T-helper 1 cell treated with Interleukin-12 subunit alpha and Interleukin-12 subunit beta and Interleukin-4 antibody, amounts not matched to agents 30 μg/mL and 1 μg/mL, for 36 hours (primary cell): ENCODE results near the gene TOMM7.
"Not testable (repeated sequence)": the region's sequence is repeated elsewhere in the genome, so short reads cannot be mapped to it uniquely, and the experiment has no call there.

Experiments used
- H3K27ac Mint-ChIP-seq: one replicate; pipeline ENCODE4 v1.8.0; 2021; ENCODE audit warnings: mild to moderate bottlenecking, mixed read lengths
- H3K27me3 Mint-ChIP-seq: one replicate; pipeline ENCODE4 v1.8.0; 2021; ENCODE audit warnings: low read depth, mixed read lengths
- H3K36me3 Mint-ChIP-seq: one replicate; pipeline ENCODE4 v1.8.0; 2021; ENCODE audit warnings: low read depth, mixed read lengths
- H3K4me1 Mint-ChIP-seq: one replicate; pipeline ENCODE4 v1.8.0; 2021; ENCODE audit warnings: low read depth, mixed read lengths
- H3K4me3 Mint-ChIP-seq: one replicate; pipeline ENCODE4 v1.8.0; 2021; ENCODE audit warnings: mild to moderate bottlenecking, moderate library complexity, mixed read lengths
- H3K9me3 Mint-ChIP-seq: one replicate; pipeline ENCODE4 v1.8.0; 2021; ENCODE audit warnings: mixed read lengths

Gene TOMM7

GRCh38 chr7:22791204-22792158 lies 31.2 kb downstream of the TOMM7 start:
- no peak overlapping the region for H3K27ac Mint-ChIP-seq
- H3K36me3 Mint-ChIP-seq = no peaks in the 10 kb centered on the region

GRCh38 chr7:22790640-22791039 lies 32.0 kb downstream of the TOMM7 start:
- H3K4me3 Mint-ChIP-seq, H3K36me3 Mint-ChIP-seq, H3K9me3 Mint-ChIP-seq, H3K4me1 Mint-ChIP-seq, H3K27ac Mint-ChIP-seq: not testable (repeated sequence)
- H3K27me3 Mint-ChIP-seq = peaks cover 15% of the 10 kb centered on the region

More at GRCh38 chr7:22791204-22792158, 31.2 kb downstream of the TOMM7 start:
- Mint-ChIP-seq H3K4me1 (no peaks in the 10 kb centered on the region), H3K4me3 (no peak overlapping the region), H3K27me3 (peaks cover 15% of the 10 kb centered on the region), H3K9me3 (no peaks in the 10 kb centered on the region)

GRCh38 chr7:22787951-22788350 lies 34.7 kb downstream of the TOMM7 start:
- H3K36me3 Mint-ChIP-seq = no peaks in the 10 kb centered on the region
- H3K4me3 Mint-ChIP-seq = no peak overlapping the region
- peaks cover 9% of the 10 kb centered on the region for H3K27me3 Mint-ChIP-seq
- H3K27ac Mint-ChIP-seq = no peak overlapping the region
- H3K9me3 Mint-ChIP-seq = no peaks in the 10 kb centered on the region
- no peaks in the 10 kb centered on the region for H3K4me1 Mint-ChIP-seq

GRCh38 chr7:22786290-22786932 lies 36.2 kb downstream of the TOMM7 start:
- Mint-ChIP-seq H3K27me3 (peaks cover 7% of the 10 kb centered on the region), H3K36me3 (no peaks in the 10 kb centered on the region), H3K4me1 (no peaks in the 10 kb centered on the region), H3K4me3 (no peak overlapping the region), H3K27ac (no peak overlapping the region), H3K9me3 (no peaks in the 10 kb centered on the region)

GRCh38 chr7:22784346-22784745 lies 38.3 kb downstream of the TOMM7 start:
- H3K36me3 Mint-ChIP-seq = no peaks in the 10 kb centered on the region
- H3K27me3 Mint-ChIP-seq = peaks cover 9% of the 10 kb centered on the region
- H3K4me3 Mint-ChIP-seq = no peak overlapping the region
- H3K9me3 Mint-ChIP-seq = no peaks in the 10 kb centered on the region
- H3K4me1 Mint-ChIP-seq = no peaks in the 10 kb centered on the region
- H3K27ac Mint-ChIP-seq = no peak overlapping the region

- no peaks in the 10 kb centered on the region for H3K9me3 Mint-ChIP-seq
- no peaks in the 10 kb centered on the region for H3K36me3 Mint-ChIP-seq
- no peak overlapping the region for H3K4me3 Mint-ChIP-seq
- H3K27me3 Mint-ChIP-seq = peaks cover 11% of the 10 kb centered on the region
- H3K4me1 Mint-ChIP-seq = no peaks in the 10 kb centered on the region
- H3K27ac Mint-ChIP-seq = no peak overlapping the region
Measured at GRCh38 chr7:22783421-22783820, 39.2 kb downstream of the TOMM7 start.

- Mint-ChIP-seq H3K27ac (no peak overlapping the region), H3K4me1 (no peaks in the 10 kb centered on the region), H3K4me3 (no peak overlapping the region), H3K36me3 (no peaks in the 10 kb centered on the region), H3K9me3 (no peaks in the 10 kb centered on the region), H3K27me3 (peaks cover 14% of the 10 kb centered on the region)
Measured at GRCh38 chr7:22782616-22783232, 39.9 kb downstream of the TOMM7 start.

GRCh38 chr7:22781230-22781711 lies 41.4 kb downstream of the TOMM7 start:
- Mint-ChIP-seq H3K27me3 (peaks cover 16% of the 10 kb centered on the region), H3K36me3 (no peaks in the 10 kb centered on the region), H3K4me3 (no peak overlapping the region), H3K27ac (no peak overlapping the region), H3K9me3 (no peaks in the 10 kb centered on the region), H3K4me1 (no peaks in the 10 kb centered on the region)

- H3K36me3 Mint-ChIP-seq, H3K9me3 Mint-ChIP-seq, H3K4me1 Mint-ChIP-seq, H3K4me3 Mint-ChIP-seq, H3K27ac Mint-ChIP-seq: not testable (repeated sequence)
- H3K27me3 Mint-ChIP-seq = peaks cover 26% of the 10 kb centered on the region
Measured at GRCh38 chr7:22779730-22780323, 42.8 kb downstream of the TOMM7 start.

GRCh38 chr7:22776964-22777363 lies 45.7 kb downstream of the TOMM7 start:
- Mint-ChIP-seq H3K4me1 (no peaks in the 10 kb centered on the region), H3K27ac (no peak overlapping the region), H3K4me3 (no peak overlapping the region), H3K36me3 (no peaks in the 10 kb centered on the region), H3K9me3 (no peaks in the 10 kb centered on the region), H3K27me3 (peaks cover 28% of the 10 kb centered on the region)

GRCh38 chr7:22772885-22773284 lies 49.8 kb downstream of the TOMM7 start:
- Mint-ChIP-seq H3K4me3 (no peak overlapping the region), H3K9me3 (no peaks in the 10 kb centered on the region), H3K36me3 (no peaks in the 10 kb centered on the region), H3K27me3 (peaks cover 32% of the 10 kb centered on the region), H3K27ac (no peak overlapping the region), H3K4me1 (no peaks in the 10 kb centered on the region)

GRCh38 chr7:22771872-22772228 lies 50.8 kb downstream of the TOMM7 start:
- Mint-ChIP-seq H3K4me3 (no peak overlapping the region), H3K27me3 (peaks cover 38% of the 10 kb centered on the region), H3K36me3 (no peaks in the 10 kb centered on the region), H3K27ac (no peak overlapping the region), H3K9me3 (no peaks in the 10 kb centered on the region), H3K4me1 (no peaks in the 10 kb centered on the region)

GRCh38 chr7:22771194-22771871 lies 51.3 kb downstream of the TOMM7 start:
- Mint-ChIP-seq H3K4me3 (no peak overlapping the region), H3K27ac (no peak overlapping the region), H3K9me3 (no peaks in the 10 kb centered on the region), H3K27me3 (peaks cover 39% of the 10 kb centered on the region), H3K4me1 (no peaks in the 10 kb centered on the region), H3K36me3 (no peaks in the 10 kb centered on the region)

- no peak overlapping the region for H3K27ac Mint-ChIP-seq
- H3K9me3 Mint-ChIP-seq = no peaks in the 10 kb centered on the region
- H3K4me3 Mint-ChIP-seq = no peak overlapping the region
- no peaks in the 10 kb centered on the region for H3K36me3 Mint-ChIP-seq
- peaks cover 44% of the 10 kb centered on the region for H3K27me3 Mint-ChIP-seq
- no peaks in the 10 kb centered on the region for H3K4me1 Mint-ChIP-seq
Measured at GRCh38 chr7:22765609-22766008, 57.0 kb downstream of the TOMM7 start.
